Suprapubic skin (tissue), 4 donors: Measurements from ENCODE around the gene OSM. TPM values are rescaled to one million over a fixed set of nuclear protein-coding genes. Genes with fewer than 3 reads are reported as not detected.

ENCODE experiments used
- DNase-seq, 2 donors: peaks; one replicate each; pipeline ENCODE4 v3.0.0-alpha.2; 2019; ENCODE audit warnings: low spot score in 2 of 2
- H3K27ac ChIP-seq: fragments of 200-600 bp; sonication (generic); one replicate; pipeline ENCODE4 v1.5.1; 2019
- H3K27me3 ChIP-seq: fragments of 200-600 bp; sonication (generic); one replicate; pipeline ENCODE4 v1.5.1; 2019
- H3K36me3 ChIP-seq: fragments of 200-600 bp; sonication (generic); one replicate; pipeline ENCODE4 v1.5.1; 2019
- H3K4me1 ChIP-seq: fragments of 200-600 bp; sonication (generic); one replicate; pipeline ENCODE4 v1.5.1; 2019
- H3K4me3 ChIP-seq: fragments of 200-600 bp; sonication (generic); one replicate; pipeline ENCODE4 v1.5.1; 2019; ENCODE audit warnings: mild to moderate bottlenecking
- H3K9me3 ChIP-seq: fragments of 200-600 bp; sonication (generic); one replicate; pipeline ENCODE4 v1.5.1; 2019
- EP300 ChIP-seq: sonication (generic); formaldehyde crosslinking; IDR thresholded peaks from one replicate; pipeline ENCODE4 v1.6.1; 2017; ENCODE audit warnings: antibody characterized with exemption
- POLR2A ChIP-seq, 2 donors: fragments of 450-650 bp; IDR thresholded peaks; one replicate each; pipeline ENCODE4 v1.6.1; 2017; ENCODE audit warnings: antibody characterized with exemption in 2 of 2, mild to moderate bottlenecking in 2 of 2, moderate library complexity in 2 of 2
- POLR2AphosphoS5 ChIP-seq, 3 donors: sonication (generic); formaldehyde crosslinking; IDR thresholded peaks; one replicate each; pipeline ENCODE4 v1.6.1; 2017; ENCODE audit warnings: antibody characterized with exemption in 3 of 3
- WGBS: methylation state at CpG from one replicate; pipeline ENCODE4 v1.1.5; 2018; 5-methylcytosine and 5-hydroxymethylcytosine counted together
- total RNA-seq, 4 donors: library from RNA; depleted of rRNA; stranded (reverse); fragments of >200 nt; gene quantifications; one replicate each; pipeline ENCODE4 v1.1.0, GENCODE V29; 2016
- TF ChIP-seq, protein P1 (sequence below), 2 donors: fragments of 200-600 bp in 1 of 2; fragments of 450-650 bp in 1 of 2; sonication (generic) in 1 of 2; IDR thresholded peaks; one replicate each; pipeline ENCODE4 v1.5.1; 2016 to 2019; ENCODE audit warnings: antibody characterized with exemption in 2 of 2, mild to moderate bottlenecking in 1 of 2, moderate library complexity in 1 of 2

OSM gene
- total RNA-seq, 4 donors from 2014 or later: 0.34 TPM; not detected in 3

GRCh38 chr22:30296833-30297232, 30.2 kb upstream of the OSM start:
- DNase-seq: no peak
- 47% methylated on average over 3 of the region's 3 CpGs for WGBS
- TF ChIP-seq POLR2AphosphoS5 (IDR thresholded peaks at IDR 0.05) (no peak), EP300 (no peak), POLR2A (IDR thresholded peaks at IDR 0.05) (no peak)
- TF ChIP-seq, protein P1, sequence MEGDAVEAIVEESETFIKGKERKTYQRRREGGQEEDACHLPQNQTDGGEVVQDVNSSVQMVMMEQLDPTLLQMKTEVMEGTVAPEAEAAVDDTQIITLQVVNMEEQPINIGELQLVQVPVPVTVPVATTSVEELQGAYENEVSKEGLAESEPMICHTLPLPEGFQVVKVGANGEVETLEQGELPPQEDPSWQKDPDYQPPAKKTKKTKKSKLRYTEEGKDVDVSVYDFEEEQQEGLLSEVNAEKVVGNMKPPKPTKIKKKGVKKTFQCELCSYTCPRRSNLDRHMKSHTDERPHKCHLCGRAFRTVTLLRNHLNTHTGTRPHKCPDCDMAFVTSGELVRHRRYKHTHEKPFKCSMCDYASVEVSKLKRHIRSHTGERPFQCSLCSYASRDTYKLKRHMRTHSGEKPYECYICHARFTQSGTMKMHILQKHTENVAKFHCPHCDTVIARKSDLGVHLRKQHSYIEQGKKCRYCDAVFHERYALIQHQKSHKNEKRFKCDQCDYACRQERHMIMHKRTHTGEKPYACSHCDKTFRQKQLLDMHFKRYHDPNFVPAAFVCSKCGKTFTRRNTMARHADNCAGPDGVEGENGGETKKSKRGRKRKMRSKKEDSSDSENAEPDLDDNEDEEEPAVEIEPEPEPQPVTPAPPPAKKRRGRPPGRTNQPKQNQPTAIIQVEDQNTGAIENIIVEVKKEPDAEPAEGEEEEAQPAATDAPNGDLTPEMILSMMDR (IDR thresholded peaks at IDR 0.05): no peak
- Histone ChIP-seq H3K4me3 (no peak overlapping the region), H3K9me3 (no peaks in the 10 kb centered on the region), H3K27ac (no peak overlapping the region), H3K4me1 (peaks cover 80% of the 10 kb centered on the region), H3K36me3 (peaks cover 89% of the 10 kb centered on the region), H3K27me3 (no peaks in the 10 kb centered on the region)

GRCh38 chr22:30296324-30296723, 29.7 kb upstream of the OSM start:
- WGBS: 80% methylated on average over 4 of the region's 4 CpGs
- peaks cover 92% of the 10 kb centered on the region for H3K36me3 ChIP-seq
- no peak overlapping the region for H3K27ac ChIP-seq
- DNase-seq: no peak
- no peaks in the 10 kb centered on the region for H3K27me3 ChIP-seq
- no peaks in the 10 kb centered on the region for H3K9me3 ChIP-seq
- H3K4me3 ChIP-seq: no peak overlapping the region
- peaks cover 80% of the 10 kb centered on the region for H3K4me1 ChIP-seq
- TF ChIP-seq EP300: no peak

DNA sequence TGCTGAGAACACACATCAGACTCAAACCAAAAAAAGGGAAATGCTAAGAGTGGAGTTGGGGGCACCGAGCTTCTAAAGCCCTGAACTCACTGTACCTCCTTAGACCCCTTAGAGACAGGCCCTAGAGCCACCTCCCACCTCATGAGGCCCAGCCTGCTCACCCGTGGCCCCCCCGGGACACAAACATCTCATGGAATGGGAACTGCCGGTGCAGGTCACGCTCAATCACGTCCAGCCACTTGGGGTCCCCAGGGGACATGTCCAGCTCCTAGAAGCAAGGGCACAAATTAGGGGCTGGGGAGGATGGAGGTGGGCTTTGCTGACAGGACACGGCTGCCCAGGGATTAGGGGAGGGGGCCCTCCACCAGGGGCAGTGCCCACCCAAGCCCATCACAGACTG, 28.9 kb upstream of the OSM start:
- Histone ChIP-seq H3K27ac (no peak overlapping the region), H3K9me3 (no peaks in the 10 kb centered on the region), H3K27me3 (no peaks in the 10 kb centered on the region), H3K36me3 (peaks cover 85% of the 10 kb centered on the region), H3K4me1 (peaks cover 80% of the 10 kb centered on the region), H3K4me3 (no peak overlapping the region)
- WGBS: 85% methylated on average over 7 of the region's 7 CpGs
- DNase-seq: no peak
- TF ChIP-seq, protein P1 (IDR thresholded peaks at IDR 0.05): no peak
- no peak for TF ChIP-seq EP300
- TF ChIP-seq POLR2A (IDR thresholded peaks at IDR 0.05): no peak
- TF ChIP-seq POLR2AphosphoS5 (IDR thresholded peaks at IDR 0.05): no peak

DNA sequence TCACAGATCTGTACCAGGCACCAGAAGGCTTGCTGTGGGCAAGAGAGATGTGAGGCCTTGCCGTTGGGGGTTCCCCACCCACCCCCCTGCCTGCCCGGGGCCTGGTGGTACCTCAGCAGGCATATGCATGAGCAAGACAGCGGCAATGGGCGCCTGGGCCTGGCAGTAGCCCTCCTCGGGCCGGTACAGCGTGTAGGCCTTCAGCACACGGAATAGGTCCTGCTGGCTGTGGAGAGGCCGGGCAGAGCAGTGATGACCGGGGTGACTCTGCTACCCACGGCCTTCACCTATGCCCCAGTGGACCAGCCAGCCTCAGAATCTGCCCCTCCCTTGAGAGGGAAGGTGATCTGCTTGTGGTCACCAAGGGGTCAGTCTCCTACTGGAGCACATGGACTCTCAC, 28.2 kb upstream of the OSM start:
- TF ChIP-seq POLR2A (IDR thresholded peaks at IDR 0.05) (no peak), EP300 (no peak), POLR2AphosphoS5 (IDR thresholded peaks at IDR 0.05) (no peak)
- TF ChIP-seq, protein P1 (IDR thresholded peaks at IDR 0.05): no peak
- DNase-seq: no peak
- Histone ChIP-seq H3K4me3 (no peak overlapping the region), H3K36me3 (peaks cover 79% of the 10 kb centered on the region), H3K4me1 (peaks cover 85% of the 10 kb centered on the region), H3K9me3 (no peaks in the 10 kb centered on the region), H3K27ac (no peak overlapping the region), H3K27me3 (no peaks in the 10 kb centered on the region)
- WGBS: 91% methylated on average over 8 of the region's 11 CpGs

GRCh38 chr22:30294066-30294465, 27.4 kb upstream of the OSM start:
- H3K4me3 ChIP-seq: no peak overlapping the region
- no peak overlapping the region for H3K27ac ChIP-seq
- TF ChIP-seq, protein P1 (IDR thresholded peaks at IDR 0.05): no peak
- TF ChIP-seq POLR2A (IDR thresholded peaks at IDR 0.05): no peak
- TF ChIP-seq POLR2AphosphoS5 (IDR thresholded peaks at IDR 0.05): no peak
- TF ChIP-seq EP300: no peak
- 84% methylated on average over 3 of the region's 9 CpGs for WGBS
- H3K27me3 ChIP-seq: no peaks in the 10 kb centered on the region
- peaks cover 83% of the 10 kb centered on the region for H3K4me1 ChIP-seq
- peaks cover 73% of the 10 kb centered on the region for H3K36me3 ChIP-seq
- H3K9me3 ChIP-seq: no peaks in the 10 kb centered on the region
- no peak for DNase-seq

- no peak for TF ChIP-seq EP300
- 71% methylated on average over 6 of the region's 7 CpGs for WGBS
- Histone ChIP-seq H3K27ac (no peak overlapping the region), H3K4me3 (no peak overlapping the region), H3K9me3 (no peaks in the 10 kb centered on the region), H3K4me1 (peaks cover 83% of the 10 kb centered on the region), H3K36me3 (peaks cover 63% of the 10 kb centered on the region), H3K27me3 (no peaks in the 10 kb centered on the region)
- no peak for DNase-seq
Measured at GRCh38 chr22:30293026-30293425, 26.4 kb upstream of the OSM start.
